OCI-LY1 (cell line): Measurements from ENCODE around the gene GNB1L.

ENCODE experiments used
- H2AFZ ChIP-seq: fragments of 200-600 bp; sonication (generic), shearing (Covaris generic); 2 replicates; pipeline ENCODE4 v1.6.0; 2014; ENCODE audit warnings: antibody characterized with exemption, mild to moderate bottlenecking, low read length
- H3F3A ChIP-seq: fragments of 200-600 bp; sonication (generic), shearing (Covaris generic); 2 replicates; pipeline ENCODE4 v1.6.0; 2014; ENCODE audit warnings: mild to moderate bottlenecking, antibody characterized with exemption, low read length, moderate library complexity; ENCODE audit not compliant: insufficient read depth
- H3K27ac ChIP-seq: fragments of 200-600 bp; sonication (generic); 2 replicates; pipeline ENCODE4 v1.5.1; 2014; ENCODE audit warnings: low read length, mixed run types, mild to moderate bottlenecking, low read depth; ENCODE audit not compliant: poor library complexity, severe bottlenecking
- H3K27me3 ChIP-seq: fragments of 200-600 bp; sonication (generic); 2 replicates; pipeline ENCODE4 v1.6.0; 2014; ENCODE audit warnings: antibody characterized with exemption, mild to moderate bottlenecking, low read length, moderate library complexity; ENCODE audit not compliant: insufficient read depth
- H3K36me3 ChIP-seq: fragments of 200-600 bp; sonication (generic); 2 replicates; pipeline ENCODE4 v1.6.1; 2014; ENCODE audit warnings: mild to moderate bottlenecking, antibody characterized with exemption, low read length, moderate library complexity, mixed read lengths; ENCODE audit not compliant: insufficient read depth
- H3K4me1 ChIP-seq: fragments of 200-600 bp; sonication (generic); 2 replicates; pipeline ENCODE4 v1.5.1; 2014; ENCODE audit warnings: mild to moderate bottlenecking, low read length, moderate library complexity; ENCODE audit not compliant: insufficient read depth, severe bottlenecking
- H3K4me2 ChIP-seq: fragments of 200-600 bp; sonication (generic), shearing (Covaris generic); 2 replicates; pipeline ENCODE4 v1.6.1; 2014; ENCODE audit warnings: low read length
- H3K4me3 ChIP-seq: fragments of 200-600 bp; sonication (generic); 2 replicates; pipeline ENCODE4 v1.5.1; 2014; ENCODE audit warnings: low read length, low read depth, mild to moderate bottlenecking, mixed read lengths; ENCODE audit not compliant: poor library complexity, severe bottlenecking
- H3K79me2 ChIP-seq: fragments of 200-600 bp; shearing (Covaris generic); 2 replicates; pipeline ENCODE4 v1.6.1; 2016; ENCODE audit warnings: mixed run types, low read length, mixed read lengths; ENCODE audit not compliant: insufficient read depth
- H3K9ac ChIP-seq: fragments of 200-600 bp; sonication (generic), shearing (Covaris generic); 2 replicates; pipeline ENCODE4 v1.6.1; 2014; ENCODE audit warnings: mild to moderate bottlenecking, low read length, mixed read lengths
- H3K9me2 ChIP-seq: fragments of 200-600 bp; sonication (generic), shearing (Covaris generic); 2 replicates; pipeline ENCODE4 v1.6.1; 2014; ENCODE audit warnings: low read depth, mild to moderate bottlenecking, low read length, mixed read lengths
- H3K9me3 ChIP-seq: fragments of 200-600 bp; shearing (Covaris generic); 2 replicates; pipeline ENCODE4 v1.6.1; 2014; ENCODE audit warnings: low read length, mixed read lengths
- H4K20me1 ChIP-seq: fragments of 200-600 bp; sonication (generic), shearing (Covaris generic); 2 replicates; pipeline ENCODE4 v1.6.0; 2016; ENCODE audit warnings: mild to moderate bottlenecking, low read length; ENCODE audit not compliant: insufficient read depth
- EZH2 ChIP-seq: fragments of 200-600 bp; sonication (generic), shearing (Covaris generic); IDR thresholded peaks from 2 replicates; pipeline ENCODE4 v1.8.0; 2017; ENCODE audit warnings: borderline replicate concordance, mixed run types, mild to moderate bottlenecking, antibody characterized with exemption, low read length, moderate library complexity, mixed read lengths
- TF ChIP-seq, protein P1 (sequence below): fragments of 200-600 bp; sonication (generic), shearing (Covaris generic); IDR thresholded peaks from 2 replicates; pipeline ENCODE4 v1.5.1; 2017; ENCODE audit warnings: mild to moderate bottlenecking, antibody characterized with exemption, low read length, moderate library complexity, mixed read lengths

GNB1L gene

DNA sequence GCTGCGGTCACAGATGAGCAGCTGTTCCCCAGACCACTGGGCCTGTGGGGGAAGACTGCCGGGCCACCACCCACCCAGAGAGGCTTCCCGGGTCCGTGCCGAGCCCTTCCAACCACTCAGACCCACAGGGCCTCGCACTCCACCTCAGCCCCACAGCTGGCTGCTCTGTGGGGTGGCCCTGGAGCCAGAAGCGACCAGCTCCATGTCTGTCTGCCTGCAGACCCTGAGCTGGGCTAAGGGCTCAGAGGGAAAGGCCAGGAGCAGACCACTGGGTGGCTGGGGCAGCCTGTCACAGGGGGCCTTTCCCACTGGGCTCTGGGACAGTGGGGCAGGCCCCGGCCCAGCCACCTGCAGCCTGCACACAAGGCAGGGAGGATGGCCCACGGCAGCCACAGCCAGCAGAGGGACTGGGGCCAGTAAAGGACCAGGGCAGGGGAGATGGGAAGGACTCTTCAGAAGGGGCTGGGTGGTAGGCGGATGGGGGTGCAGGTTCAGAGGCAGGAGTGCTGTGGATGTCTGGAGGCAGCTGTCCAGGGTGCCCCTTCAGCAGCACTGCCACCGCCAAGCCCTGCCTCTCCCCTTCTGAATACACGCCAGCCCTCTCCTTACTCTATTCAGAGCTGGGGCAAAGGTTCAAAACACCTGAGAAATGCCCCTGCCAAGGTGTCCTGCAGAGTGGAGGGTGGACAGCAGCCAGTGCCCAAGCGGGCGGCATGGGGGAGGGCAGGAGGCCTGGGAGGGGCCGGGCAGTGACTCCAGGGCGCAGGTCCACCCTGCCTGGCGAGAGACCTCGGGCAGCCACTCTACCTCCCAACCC lies 32.2 kb downstream of the GNB1L start:
- Histone ChIP-seq H4K20me1 (no peaks in the 10 kb centered on the region), H3K79me2 (no peaks in the 10 kb centered on the region), H3F3A (no peaks in the 10 kb centered on the region), H3K9me3 (peaks cover 11% of the 10 kb centered on the region), H3K27ac (no peak overlapping the region), H3K4me1 (peaks cover 27% of the 10 kb centered on the region), H3K4me2 (no peak overlapping the region), H3K9ac (no peak overlapping the region), H3K9me2 (no peaks in the 10 kb centered on the region), H3K36me3 (no peaks in the 10 kb centered on the region), H2AFZ (no peak overlapping the region), H3K27me3 (no peaks in the 10 kb centered on the region), H3K4me3 (no peak overlapping the region)
- no peak for TF ChIP-seq EZH2
- TF ChIP-seq, protein P1, sequence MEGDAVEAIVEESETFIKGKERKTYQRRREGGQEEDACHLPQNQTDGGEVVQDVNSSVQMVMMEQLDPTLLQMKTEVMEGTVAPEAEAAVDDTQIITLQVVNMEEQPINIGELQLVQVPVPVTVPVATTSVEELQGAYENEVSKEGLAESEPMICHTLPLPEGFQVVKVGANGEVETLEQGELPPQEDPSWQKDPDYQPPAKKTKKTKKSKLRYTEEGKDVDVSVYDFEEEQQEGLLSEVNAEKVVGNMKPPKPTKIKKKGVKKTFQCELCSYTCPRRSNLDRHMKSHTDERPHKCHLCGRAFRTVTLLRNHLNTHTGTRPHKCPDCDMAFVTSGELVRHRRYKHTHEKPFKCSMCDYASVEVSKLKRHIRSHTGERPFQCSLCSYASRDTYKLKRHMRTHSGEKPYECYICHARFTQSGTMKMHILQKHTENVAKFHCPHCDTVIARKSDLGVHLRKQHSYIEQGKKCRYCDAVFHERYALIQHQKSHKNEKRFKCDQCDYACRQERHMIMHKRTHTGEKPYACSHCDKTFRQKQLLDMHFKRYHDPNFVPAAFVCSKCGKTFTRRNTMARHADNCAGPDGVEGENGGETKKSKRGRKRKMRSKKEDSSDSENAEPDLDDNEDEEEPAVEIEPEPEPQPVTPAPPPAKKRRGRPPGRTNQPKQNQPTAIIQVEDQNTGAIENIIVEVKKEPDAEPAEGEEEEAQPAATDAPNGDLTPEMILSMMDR = no peak

DNA sequence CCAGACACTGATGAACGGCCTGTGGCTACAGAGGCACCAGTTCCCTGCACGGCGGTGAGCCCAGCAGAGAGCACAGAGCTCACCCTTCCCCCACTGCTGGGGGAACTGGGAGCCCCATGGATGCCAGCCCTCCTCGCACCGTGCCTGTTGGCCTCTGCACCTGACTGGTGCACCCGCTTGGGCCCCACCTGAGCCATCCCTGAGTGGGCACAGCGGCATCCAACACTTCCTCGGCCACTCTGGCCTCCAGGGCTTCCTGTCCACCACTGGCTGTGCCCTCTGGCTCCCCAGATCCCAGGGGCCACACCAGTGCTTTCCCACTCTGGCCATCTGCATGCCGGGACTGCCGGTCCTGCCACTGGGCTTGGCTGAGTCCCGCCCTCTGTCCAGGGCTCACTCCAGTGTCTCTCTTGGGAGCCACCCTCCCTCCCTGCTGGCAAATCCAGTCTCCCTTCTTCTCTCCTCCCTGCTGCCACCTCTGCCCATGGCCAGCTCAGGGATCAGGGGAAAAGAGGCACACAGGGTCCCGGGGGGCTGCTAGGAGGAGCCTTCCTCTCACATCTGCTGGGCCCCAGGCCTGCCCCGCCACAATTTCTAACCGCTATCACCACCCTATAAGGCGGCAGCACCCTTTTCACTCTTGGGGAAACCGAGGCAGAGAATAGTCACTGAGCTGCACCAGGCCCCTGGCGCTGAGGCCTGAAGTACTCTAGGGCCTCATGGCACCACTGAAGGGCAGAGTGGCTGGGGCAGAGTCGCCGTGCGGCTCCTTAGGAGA lies 33.0 kb downstream of the GNB1L start:
- Histone ChIP-seq H3K4me3 (no peak overlapping the region), H2AFZ (no peak overlapping the region), H3K79me2 (no peaks in the 10 kb centered on the region), H3K9me3 (peaks cover 9% of the 10 kb centered on the region), H3K9ac (no peak overlapping the region), H3K27ac (no peak overlapping the region), H3K4me2 (no peak overlapping the region), H3K4me1 (peaks cover 33% of the 10 kb centered on the region), H3F3A (no peaks in the 10 kb centered on the region), H4K20me1 (no peaks in the 10 kb centered on the region), H3K36me3 (no peaks in the 10 kb centered on the region), H3K27me3 (no peaks in the 10 kb centered on the region), H3K9me2 (no peaks in the 10 kb centered on the region)
- TF ChIP-seq, protein P1 = no peak
- no peak for TF ChIP-seq EZH2

DNA sequence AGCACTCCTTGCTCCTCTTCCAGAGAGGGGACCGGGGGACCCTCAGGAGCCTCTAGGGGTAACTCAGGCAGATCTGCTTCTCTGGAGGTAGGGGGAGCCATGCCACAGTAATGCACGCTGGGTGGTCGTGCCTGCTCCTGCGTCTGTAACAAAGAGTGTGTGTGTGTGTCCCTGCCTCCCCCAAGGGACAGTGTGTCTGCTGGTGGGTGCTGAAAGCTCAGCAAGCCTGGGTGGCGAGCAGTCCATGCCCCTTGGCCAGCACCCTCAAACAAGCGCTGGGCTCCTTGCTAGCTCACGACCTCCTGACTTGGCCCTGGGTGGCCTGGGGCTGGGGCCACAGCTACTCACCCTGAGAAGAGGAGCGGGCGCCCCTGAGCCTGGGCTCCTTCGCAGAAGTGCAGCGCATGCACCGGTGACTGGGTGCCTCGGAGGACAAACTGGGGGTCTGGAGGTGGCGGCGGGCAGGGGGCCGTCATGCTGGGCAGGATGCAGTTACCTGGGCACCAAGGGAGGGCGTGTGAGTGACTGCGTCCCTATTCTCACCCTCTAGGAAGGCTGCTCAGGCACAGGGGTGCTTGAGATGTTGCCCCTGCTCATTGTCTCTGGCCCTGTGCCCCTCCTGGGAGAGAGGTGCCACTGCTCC lies 33.7 kb downstream of the GNB1L start:
- Histone ChIP-seq H3K27me3 (no peaks in the 10 kb centered on the region), H3K36me3 (no peaks in the 10 kb centered on the region), H3K9ac (no peak overlapping the region), H2AFZ (no peak overlapping the region), H3K4me1 (peaks cover 33% of the 10 kb centered on the region), H3K79me2 (no peaks in the 10 kb centered on the region), H3F3A (no peaks in the 10 kb centered on the region), H3K9me2 (no peaks in the 10 kb centered on the region), H3K9me3 (peaks cover 2% of the 10 kb centered on the region; the same call in 1 of the 2 replicates), H3K4me3 (no peak overlapping the region), H3K4me2 (no peak overlapping the region), H4K20me1 (no peaks in the 10 kb centered on the region), H3K27ac (no peak overlapping the region)
- TF ChIP-seq, protein P1 = peak; percentile 18; the same call in 1 of the 2 replicates
- TF ChIP-seq EZH2 = no peak
